Stimulated activated CD8-positive, alpha-beta memory T cell treated with anti-CD3 and anti-CD28 coated beads, Interleukin-12 subunit alpha, Interleukin-12 subunit beta, amount 100 ng/mL, for 4 hours (primary cell): ENCODE measurements around the gene NRDE2.
"Not testable (repeated sequence)": the region's sequence is repeated elsewhere in the genome, so short reads cannot be mapped to it uniquely, and the experiment has no call there.

Source experiments
- DNase-seq: peaks from one replicate; pipeline ENCODE4 v3.0.0-alpha.2; 2020; ENCODE audit warnings: low read depth

Gene NRDE2

DNA sequence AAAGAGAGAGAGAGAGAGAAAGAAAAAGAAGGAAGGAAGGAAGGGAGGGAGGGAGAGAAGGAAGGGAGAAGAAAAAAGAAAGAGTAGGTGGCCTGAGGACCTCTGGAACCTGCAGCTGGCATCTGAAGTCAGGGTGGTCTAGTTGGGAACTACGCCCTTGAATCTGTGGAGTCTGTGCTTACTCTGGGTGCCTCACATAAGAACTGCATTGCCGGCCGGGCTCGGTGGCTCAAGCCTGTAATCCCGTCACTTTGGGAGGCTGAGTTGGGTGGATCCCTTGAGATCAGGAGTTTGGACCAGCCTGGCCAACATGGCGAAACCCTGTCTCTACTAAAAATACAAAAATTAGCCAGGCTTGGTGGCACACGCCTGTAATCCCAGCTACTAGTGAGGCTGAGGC lies 10.0 kb upstream of the NRDE2 start:
- no peak for DNase-seq

DNA sequence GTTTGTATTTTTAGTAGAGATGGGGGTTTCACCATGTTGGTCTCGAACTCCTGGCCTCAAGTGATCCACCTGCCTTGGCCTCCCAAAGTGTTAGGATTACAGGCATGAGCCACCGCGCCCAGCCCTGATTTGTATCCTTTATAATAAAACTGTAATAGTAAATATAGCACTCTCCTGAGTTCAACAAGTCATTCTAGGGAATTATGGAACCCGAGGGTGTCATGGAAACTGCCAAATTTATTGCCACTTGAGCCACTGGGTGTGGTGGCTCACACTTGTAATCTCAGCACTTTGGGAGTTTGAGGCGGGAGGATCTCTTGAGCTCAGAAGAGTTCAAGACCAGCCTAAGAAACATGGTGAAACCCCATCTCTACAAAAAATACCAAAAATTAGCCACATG lies 9.5 kb upstream of the NRDE2 start:
- DNase-seq: not testable (repeated sequence)

DNA sequence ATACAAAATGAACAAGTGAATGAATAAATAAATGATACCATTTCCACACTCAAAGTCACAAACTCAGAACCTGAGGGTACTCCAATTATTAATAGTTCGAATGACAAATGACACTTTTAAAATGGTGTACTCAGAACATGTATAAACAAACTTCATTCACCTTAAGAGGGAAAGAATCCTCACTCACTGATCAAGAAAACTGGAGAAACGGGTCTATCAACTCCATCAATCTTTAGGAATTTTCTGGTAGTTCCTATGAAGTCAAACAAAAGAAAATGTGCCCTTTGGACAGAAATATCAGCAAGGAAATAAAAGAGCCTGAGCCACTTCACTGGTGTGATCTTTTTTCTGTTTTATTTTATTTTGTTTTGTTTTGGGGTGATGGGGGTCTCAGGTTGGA lies 5.2 kb upstream of the NRDE2 start:
- DNase-seq: no peak

DNA sequence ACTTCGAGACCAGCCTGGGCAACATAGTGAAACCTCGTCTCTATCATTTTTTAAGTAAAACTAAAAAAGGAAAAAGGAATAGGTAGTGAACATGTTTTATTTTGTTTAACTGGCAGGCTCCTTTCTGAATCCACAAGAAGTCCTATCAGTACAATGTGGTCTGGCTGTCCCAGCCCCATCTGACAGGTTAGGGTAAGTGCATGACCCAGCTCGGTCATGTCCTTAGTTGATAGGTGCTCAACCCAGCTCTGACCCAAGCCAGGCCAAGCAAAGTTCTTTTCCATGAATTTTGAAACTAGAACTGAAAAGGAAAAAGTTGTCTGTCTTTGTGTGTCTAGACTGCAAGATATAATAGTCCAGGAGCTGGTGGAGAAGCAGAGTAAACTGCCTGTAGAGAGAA lies 4.7 kb upstream of the NRDE2 start:
- no peak for DNase-seq

DNA sequence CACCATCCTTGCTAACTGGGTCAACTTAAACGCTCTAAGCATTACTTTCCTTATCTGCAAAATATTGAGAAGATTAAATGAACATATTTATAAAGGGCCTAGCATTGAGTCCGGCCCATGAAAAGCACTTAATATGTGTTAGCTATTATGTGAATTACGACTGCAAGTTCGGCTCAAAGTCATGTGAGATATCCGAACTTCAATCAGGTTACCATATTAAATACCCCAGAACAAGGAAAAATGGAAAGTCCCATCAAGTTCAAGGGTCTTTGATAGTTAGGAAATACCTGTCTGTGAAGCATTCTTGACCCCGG lies 487 bp upstream of the NRDE2 start:
- no peak for DNase-seq

DNA sequence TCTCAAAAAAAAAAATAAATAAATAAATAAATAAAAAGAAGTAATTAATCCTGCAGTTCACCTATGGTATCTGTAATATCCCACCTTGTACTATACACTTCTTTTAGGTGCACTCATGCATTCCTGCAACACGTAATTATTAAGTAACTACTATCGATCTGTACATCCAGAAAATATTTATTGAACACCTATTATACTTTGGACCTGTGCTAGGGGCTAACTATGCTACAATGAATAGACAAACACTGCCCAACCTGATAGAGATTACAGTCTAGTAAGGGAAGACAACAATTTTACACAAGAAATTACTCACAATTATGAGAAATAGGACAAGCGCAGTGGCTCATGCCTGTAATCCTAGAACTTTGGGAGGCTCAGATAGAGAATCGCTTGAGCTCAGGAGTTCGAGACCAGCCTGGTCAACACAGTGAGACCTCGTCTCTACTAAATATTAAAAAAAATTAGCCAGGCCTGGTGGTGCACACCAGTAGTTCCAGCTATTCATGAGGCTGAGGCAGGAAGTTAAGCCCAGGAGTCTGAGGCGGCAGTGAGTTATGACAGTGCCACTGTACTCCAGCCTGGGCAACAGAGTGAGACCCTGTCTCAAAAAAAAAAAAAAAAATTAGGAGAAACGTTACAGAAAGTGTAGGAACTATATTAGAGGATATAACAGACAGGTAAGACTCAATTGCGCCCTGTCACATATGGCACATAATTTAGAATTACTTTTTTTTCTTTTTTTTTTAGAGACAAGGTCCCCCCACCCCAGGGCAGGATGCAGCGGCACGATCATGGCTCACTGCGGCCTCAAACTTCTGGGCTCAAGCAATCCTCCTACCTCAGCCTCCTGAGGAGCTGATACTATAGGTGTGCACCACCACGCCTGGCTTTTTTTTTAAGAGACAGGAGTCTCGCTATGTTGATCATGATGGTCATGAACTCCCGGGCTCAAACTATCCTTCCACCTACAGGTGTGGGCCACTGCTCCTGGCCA lies 1.2 kb downstream of the NRDE2 start:
- DNase-seq: no peak

DNA sequence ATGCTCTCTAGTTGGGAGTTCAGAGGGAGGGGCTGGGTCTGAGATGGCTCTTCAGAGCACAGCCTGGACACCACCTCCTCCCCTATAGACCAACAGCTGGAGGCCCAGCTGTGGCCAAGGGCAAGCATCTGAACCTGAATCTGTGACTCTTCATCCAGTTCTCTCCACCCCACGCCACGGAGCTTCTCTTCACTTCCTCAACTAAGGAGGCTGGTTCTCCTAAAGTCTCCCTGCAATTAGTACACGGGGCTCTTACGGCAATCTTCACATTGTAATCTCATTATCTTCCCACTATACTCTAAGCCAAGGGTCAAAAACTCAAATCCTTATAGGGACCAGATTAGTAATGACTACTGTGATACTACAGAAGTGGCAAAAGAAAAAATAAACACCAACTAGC lies 9.8 kb downstream of the NRDE2 start:
- DNase-seq: no peak

DNA sequence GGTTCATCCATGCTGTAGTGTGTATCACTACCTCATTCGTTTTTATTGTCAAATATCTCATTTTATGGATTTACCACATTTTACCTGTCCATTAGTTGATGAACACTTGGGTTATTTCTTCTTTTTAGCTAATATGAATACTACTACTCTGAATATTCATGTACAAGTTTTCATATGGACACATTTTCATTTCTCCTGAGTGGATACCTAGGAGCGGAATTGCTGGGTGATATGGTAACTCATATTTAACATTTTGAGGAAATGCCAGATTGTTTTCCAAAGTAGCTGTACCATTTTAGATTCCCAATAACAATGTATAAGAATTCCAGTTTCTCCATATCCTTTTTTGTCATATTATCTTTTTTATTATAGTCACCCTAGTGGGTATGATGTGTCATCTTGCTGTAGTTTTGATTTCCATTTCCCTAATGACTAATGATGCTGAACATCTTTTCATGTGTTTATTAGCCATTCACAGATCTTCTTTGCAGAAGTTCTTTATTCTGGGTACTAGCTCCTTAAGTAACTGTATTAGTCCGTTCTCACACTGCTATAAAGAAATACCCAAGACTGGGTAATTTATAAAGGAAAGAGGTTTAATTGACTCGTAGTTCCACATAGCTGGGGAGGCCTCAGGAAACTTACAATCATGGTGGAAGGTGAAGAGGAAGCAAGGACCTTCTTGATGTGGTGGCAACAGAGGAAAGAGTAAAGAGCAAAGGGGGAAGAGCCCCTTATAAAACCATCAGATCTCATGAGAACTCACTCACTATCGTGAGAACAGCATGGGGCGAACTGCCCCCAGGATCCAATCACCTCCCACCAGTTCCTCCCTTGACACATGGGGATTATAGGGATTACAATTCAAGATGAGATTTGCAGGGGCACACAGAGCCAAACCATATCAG lies 11.9 kb downstream of the NRDE2 start:
- no peak for DNase-seq

DNA sequence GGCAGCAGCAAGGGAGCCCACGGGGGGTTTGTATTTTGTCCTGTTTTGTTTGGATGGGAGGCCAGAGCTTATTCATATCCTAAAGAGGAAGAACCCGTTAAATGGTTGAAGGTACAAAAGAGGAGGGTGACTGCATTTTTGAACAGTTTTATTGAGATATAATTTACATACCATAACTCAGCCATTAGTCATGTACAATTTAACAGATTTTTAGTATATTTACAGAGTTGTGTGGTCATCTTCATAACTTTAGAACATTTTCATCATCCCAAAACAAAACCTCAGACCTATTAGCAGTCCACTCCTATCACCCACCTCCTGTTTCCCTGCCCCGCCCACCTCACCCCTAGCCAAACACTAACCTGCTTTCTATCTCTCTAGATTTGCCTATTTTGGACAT lies 12.6 kb downstream of the NRDE2 start:
- no peak for DNase-seq

DNA sequence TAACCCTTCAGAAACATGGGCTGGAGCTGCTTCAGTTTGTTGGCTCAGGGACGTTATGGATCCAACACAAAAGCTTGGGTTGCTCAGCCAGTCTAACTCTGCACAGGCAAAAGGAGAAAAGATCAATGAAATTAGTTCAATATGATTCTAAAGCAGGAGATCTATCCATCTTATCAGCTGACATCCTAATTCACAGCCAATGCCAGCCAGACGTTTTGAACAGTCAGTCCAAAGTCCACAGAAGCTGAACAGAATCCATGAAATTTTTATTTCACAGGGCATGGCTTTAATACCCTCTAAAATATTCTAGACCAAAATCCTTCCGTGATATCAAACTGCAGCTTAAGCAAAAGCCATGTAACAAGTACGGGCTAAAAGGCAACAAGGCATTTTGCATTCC lies 13.7 kb downstream of the NRDE2 start:
- DNase-seq: no peak

DNA sequence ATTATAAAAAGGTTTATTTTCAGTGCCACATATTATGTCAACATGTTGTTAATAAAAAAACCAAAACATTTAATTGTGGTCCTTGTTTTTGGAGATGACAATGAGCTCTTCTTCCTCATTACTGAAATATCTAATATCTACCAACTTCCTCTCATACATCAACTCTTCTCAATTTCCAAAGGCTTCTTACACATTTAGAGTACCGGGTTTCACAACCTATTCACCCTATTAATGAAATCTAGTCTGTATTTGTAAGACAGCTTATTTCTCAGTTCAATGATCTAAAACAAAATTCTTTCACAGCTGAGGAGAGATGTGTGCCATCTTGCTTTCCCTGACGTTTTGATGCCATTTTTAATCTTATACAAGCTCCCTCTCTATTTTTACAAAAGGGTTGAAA lies 14.5 kb downstream of the NRDE2 start:
- no peak for DNase-seq

DNA sequence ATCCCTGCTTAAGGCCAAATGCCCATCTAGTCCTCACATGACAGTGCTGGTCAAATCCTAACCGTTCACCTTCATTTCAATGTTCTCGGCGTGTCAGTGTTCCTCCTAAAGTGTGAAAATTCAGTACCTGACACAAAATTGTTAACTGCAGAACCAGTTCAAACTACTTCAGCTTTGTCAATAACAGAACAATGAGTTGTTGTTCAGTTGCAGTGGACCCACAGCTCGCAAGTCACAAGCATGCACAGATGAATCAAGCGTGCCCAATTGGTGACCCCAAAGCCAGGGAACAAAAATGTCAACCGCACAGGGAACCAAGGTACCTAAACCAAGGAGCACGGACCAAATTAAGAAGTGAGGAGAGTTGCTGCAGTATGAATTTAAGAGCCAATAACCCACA lies 23.2 kb downstream of the NRDE2 start:
- no peak for DNase-seq

DNA sequence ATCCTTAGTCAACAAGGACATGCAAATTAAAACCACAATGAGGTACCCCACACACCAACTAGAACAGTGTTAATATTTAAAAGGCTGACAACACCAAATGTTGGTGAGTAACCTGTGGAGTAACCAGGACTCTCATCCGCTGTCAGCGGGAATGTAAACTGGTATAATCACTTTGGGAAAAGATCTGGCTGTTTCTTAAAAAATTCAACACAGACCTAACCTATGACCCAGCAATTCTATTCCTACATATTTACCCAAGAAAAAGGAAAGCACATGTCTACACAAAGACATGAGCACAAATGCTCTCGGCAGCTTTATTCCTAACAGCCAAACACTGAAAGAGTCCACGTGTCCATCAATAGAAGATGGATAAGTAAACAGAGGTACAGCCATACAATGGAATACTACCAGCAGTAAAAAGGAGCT lies 26.6 kb downstream of the NRDE2 start:
- DNase-seq: no peak

DNA sequence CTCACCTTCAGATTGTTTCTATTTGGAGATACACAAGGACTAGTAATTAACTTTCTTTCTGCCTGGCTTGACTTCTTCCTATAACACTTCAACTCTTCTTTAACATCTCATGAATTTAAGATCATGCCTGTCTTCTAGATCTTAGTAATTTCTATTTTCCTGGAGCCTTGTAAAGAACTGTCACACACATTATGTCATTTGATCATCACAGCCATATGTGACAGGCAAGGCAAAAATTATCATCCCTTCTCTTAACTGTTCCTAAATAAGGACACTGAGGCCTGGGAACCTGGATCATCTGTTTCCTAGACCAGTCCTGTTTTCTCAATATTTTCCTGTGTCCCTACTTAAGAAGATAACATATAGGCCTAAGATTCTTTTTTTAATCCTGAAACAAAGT lies 27.2 kb downstream of the NRDE2 start:
- no peak for DNase-seq

DNA sequence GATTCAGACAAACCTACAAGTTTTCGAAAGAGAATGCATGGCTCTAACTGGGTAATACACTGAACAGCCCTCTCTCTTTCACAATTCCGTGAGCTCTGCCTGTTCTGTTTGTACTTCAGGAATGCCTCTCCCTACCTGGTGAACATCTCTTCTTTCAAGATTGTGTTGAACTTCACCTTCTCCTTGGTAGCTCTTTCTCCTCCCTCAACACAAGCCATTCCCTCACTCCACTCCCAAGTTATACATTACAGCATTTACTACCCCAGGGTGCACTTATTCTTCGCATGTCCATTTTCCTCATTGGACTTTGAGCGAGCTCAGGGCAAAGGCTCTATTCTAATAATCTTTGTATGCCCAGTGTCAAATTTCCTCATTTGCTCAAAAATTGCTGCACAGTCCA lies 28.3 kb downstream of the NRDE2 start:
- DNase-seq: no peak

DNA sequence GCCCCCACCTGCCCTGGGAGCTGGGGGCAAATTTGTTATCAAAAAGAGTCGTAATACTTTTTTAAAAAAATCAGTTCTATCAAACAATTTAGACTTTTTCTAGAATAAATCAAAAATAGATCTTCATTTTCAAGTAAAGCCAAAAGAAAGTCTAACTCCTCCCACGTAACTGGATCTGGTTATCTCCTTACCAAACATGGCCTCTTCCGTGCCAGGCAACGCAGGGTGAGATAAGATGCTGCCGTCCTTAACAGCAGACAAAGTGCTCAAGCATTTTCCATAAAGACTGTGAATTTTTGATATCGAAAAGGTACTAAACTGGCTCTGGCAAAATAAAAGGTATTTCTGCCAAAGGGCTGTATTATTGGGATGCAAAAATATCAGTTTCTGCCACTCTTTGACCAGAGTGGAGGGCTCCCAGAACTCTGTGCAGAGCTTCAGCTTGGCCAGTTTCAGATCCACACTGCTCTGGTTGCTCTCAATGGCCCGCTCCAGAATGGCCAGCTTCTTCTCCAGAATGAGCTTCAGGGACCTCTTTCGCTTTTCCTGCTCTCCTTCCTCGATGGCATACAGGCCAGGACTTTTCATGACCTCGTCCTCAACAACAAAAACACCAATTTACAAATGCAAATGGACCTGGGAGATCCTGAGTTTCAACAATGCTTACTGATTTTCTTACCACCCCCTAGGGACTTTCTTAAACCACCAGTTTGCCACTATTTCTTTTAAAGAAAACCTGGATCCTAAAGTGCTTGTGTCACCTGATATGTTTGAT lies 29.0 kb downstream of the NRDE2 start:
- DNase-seq: no peak

DNA sequence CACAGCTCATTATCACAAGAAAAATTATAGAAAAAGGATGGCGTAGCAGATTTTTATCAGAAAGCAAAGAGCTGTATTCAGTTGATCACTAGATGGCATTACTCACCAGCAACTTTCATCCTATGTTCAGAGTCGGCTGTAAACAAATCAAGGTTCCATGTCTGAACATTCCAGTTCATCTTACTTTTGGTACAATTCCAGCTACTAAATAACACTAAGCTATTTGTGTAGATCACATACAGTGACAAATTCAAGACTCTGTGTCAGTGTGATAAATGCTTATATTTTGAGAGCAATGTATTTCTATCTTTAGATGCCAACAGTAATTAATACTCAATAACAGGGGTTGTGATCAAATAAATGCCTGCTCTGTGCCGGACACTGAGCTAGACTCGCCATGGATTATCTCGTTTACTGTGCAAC lies 30.1 kb downstream of the NRDE2 start:
- DNase-seq: no peak

DNA sequence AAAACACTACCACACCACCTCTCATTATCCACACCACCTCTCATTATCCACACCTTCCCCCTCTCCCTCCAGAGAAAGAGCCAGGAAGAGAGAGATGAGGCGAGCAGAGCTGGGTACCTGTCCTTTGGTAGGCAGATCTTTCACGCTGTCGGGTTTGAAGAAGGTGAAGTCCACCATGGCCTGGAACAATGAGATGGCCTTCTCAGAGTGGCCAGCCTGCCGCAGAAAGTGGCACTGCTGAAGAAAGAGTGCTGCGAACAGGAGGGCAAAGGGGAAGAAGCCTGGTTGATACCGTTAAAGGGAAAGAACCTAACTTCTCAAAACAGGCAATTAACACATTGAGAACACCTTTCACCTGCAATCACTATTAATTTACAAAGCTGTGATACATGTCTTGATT lies 30.6 kb downstream of the NRDE2 start:
- no peak for DNase-seq

DNA sequence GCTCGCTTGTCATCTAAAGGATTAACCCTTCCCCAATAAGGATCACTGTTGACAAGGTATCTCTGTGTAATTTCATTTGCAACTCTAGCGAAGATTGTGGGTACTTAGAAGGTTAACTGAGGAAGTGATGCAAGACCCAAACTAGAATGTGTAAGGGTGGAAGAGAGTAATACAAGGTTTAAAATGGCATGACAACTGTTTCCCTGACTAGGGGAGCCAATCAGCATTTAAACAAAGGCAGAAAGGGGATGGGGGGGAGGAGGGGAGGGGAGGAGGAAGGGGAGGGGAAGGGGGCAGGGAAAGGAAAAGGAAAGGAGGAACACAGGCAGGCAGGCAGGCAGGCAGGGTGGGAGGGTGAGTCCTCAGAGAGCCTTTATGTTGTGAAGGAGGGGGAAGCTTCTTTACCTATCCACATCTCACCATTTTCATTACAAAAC lies 31.1 kb downstream of the NRDE2 start:
- no peak for DNase-seq

DNA sequence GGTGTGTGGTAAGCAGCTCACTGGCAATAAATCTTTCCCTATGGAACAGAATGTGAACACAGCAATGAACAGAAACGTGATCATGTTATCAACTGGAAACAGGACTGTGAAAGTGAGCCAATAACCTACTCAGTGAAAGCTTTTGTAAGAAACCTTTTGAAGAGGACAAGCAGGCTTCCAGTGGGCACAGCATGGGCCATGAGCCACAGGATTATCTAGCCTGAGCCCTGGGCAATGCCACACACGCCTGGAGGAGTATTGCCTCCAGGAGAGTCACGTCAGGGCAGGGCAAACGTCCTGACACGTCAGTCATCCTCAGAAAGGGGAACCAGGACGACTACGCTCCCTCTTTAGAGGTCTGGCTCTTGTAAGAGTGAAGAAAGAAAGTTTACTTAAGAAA lies 32.3 kb downstream of the NRDE2 start:
- no peak for DNase-seq

DNA sequence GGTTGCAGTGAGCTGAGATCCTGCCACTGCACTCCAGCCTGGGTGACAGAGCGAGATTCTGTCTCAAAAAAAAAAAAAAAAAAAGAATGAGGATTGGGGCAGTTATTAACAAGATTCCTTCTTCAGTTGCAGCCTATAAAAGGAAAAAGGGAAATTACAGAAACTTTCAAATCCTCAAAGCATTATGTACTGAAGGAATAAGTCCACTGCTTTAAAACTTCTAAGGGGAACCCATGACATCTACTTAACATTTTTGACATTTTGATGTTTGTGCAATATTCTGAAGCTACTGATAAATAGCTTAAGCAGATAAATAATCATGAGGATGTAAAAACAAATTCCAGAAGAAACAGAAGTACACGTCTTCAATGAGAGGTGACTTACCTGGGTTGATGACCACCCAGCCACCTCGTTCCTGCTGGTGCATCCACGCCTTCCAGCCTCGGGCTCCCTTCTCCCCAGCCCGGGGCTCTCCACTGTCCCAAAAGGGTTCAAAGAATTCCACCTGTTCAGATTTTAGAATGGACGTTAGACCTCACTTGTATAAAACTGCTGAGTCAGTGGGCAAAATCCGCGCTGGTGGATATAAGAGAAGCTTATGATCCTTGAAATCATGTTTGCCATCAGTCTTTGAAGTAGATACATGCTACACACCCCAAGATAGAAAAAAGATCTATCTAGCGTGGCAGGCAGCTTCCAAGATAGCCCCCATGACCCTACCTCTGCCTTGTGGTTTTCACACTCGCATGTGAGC lies 33.7 kb downstream of the NRDE2 start:
- no peak for DNase-seq

DNA sequence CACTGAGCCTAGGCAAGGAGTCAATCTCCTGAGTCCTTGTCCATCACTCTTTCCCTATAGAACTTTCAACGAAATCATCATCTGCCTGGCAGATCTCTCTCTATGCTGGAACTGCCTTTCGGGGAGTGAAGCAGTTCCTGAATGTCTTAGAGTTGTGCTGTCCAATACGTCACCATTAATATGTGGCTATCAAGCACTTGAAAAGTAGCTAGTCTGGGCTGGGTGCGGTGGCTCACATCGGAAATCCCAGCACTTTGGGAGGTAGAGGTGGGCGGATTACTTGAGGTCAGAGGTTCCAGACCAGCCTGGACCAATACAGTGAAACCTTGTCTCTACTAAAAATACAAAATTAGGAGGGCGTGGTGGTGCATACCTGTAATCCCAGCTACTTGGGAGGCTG lies 35.1 kb downstream of the NRDE2 start:
- no peak for DNase-seq
